GM12878 (cell line): Measurements from ENCODE around the gene MOBP. TPM values are rescaled to one million over a fixed set of nuclear protein-coding genes. Genes with fewer than 3 reads are reported as not detected.

Experiments used
- ATAC-seq: fragments of 200-7000 bp; cut with Tn5 transposase; 3 replicates; pipeline ENCODE4 v1.9.1; 2020; ENCODE audit warnings: mild to moderate bottlenecking, moderate library complexity
- BruUV-seq: library from RNA; stranded (reverse); fragments of 400-500 nt; replicated peaks from 2 replicates; lab custom pipeline; 2021; lab: Mats Ljungman, UMichigan
- CTCF ChIA-PET: fragments of 300-600 bp; sonication (Branson Sonifier 250); formaldehyde crosslinking; extraction: SDS; loops from one replicate; lab custom pipeline; 2021; ENCODE audit warnings: inconsistent platforms; lab: Yijun Ruan, JAX
- POLR2A ChIA-PET: fragments of 350-600 bp; formaldehyde crosslinking; extraction: SDS; loops from one replicate; lab custom pipeline; 2021; ENCODE audit warnings: inconsistent platforms; lab: Charles Lee
- RAD21 ChIA-PET: fragments of 300-600 bp; sonication (Branson Sonifier 250); formaldehyde crosslinking; loops from one replicate; lab custom pipeline; 2023; ENCODE audit warnings: antibody characterized with exemption; ENCODE audit not compliant: unreplicated experiment; lab: Charles Lee
- SMC1A ChIA-PET: fragments of 300-600 bp; sonication (Branson Sonifier 250); formaldehyde crosslinking; loops from one replicate; lab custom pipeline; 2023; ENCODE audit not compliant: unreplicated experiment, uncharacterized antibody; lab: Charles Lee
- DNase-seq: peaks from one replicate; pipeline ENCODE4 v3.0.0-alpha.2; 2011; ENCODE audit warnings: low read depth, low spot score
- FAIRE-seq: peaks from 3 replicates; lab custom pipeline; 2011; peaks lifted over from hg19 to GRCh38; lab: Jason Lieb, UNC
- H2AFZ ChIP-seq: 2 replicates; pipeline ENCODE4 v1.6.0; 2011; ENCODE audit warnings: low read depth, low read length, control low read depth; ENCODE audit not compliant: control insufficient read depth
- H3K27ac ChIP-seq: 2 replicates; pipeline ENCODE4 v1.5.1; 2011; ENCODE audit warnings: control low read depth; ENCODE audit not compliant: control insufficient read depth, insufficient read depth
- H3K27me3 ChIP-seq, 2 experiments: replicated peaks in 1 of 2; 2 replicates each; pipeline versions ENCODE4 v1.6.0 to v1.6.1; 2011; ENCODE audit warnings: low read length in 1 of 2; ENCODE audit not compliant: control insufficient read depth in 2 of 2, insufficient read depth in 2 of 2
- H3K36me3 ChIP-seq, 2 experiments: 2 replicates each; pipeline ENCODE4 v1.5.1; 2011; ENCODE audit warnings: low read length in 1 of 2; ENCODE audit not compliant: control insufficient read depth in 2 of 2, insufficient read depth in 2 of 2
- H3K4me1 ChIP-seq: 2 replicates; pipeline ENCODE4 v1.6.1; 2011; ENCODE audit warnings: mild to moderate bottlenecking, low read length, moderate library complexity, mixed read lengths; ENCODE audit not compliant: control insufficient read depth, insufficient read depth
- H3K4me2 ChIP-seq: 2 replicates; pipeline ENCODE4 v1.6.0; 2011; ENCODE audit warnings: control low read depth; ENCODE audit not compliant: control insufficient read depth, insufficient read depth
- H3K4me3 ChIP-seq: fragments of 200-600 bp; sonication (generic); 2 replicates; pipeline ENCODE4 v1.5.1; 2016
- H3K79me2 ChIP-seq: 2 replicates; pipeline ENCODE4 v1.6.0; 2011; ENCODE audit warnings: low read length; ENCODE audit not compliant: control insufficient read depth, insufficient read depth
- H3K9ac ChIP-seq: 2 replicates; pipeline ENCODE4 v1.8.0; 2011; ENCODE audit warnings: low read length, control low read depth, mixed read lengths; ENCODE audit not compliant: control insufficient read depth, insufficient read depth
- H3K9me3 ChIP-seq: replicated peaks from 3 replicates; pipeline ENCODE4 v1.5.1; 2011; ENCODE audit warnings: mild to moderate bottlenecking, low read length; ENCODE audit not compliant: control insufficient read depth, insufficient read depth
- H4K20me1 ChIP-seq: 2 replicates; pipeline ENCODE4 v1.6.0; 2011; ENCODE audit not compliant: control insufficient read depth, insufficient read depth
- IRF5 ChIP-seq: fragments of 450-650 bp; IDR thresholded peaks from 2 replicates; pipeline ENCODE4 v1.6.1; 2017; ENCODE audit warnings: borderline replicate concordance
- MTA3 ChIP-seq: IDR thresholded peaks from 2 replicates; pipeline ENCODE4 v1.6.1; 2012; ENCODE audit warnings: low read length, inconsistent platforms, borderline replicate concordance
- SKIL ChIP-seq: fragments of 450-650 bp; IDR thresholded peaks from 2 replicates; pipeline ENCODE4 v1.6.1; 2017; ENCODE audit warnings: mild to moderate bottlenecking, low read depth, inconsistent platforms; ENCODE audit not compliant: poor library complexity, severe bottlenecking
- TCF12 ChIP-seq: IDR thresholded peaks from 2 replicates; pipeline ENCODE4 v1.6.1; 2011; ENCODE audit warnings: low read depth, mild to moderate bottlenecking, low read length
- ZZZ3 ChIP-seq: IDR thresholded peaks from 2 replicates; pipeline ENCODE4 v1.6.1; 2011; ENCODE audit warnings: low read depth; ENCODE audit not compliant: control insufficient read depth, insufficient read length
- WGBS: methylation state at CpG from one replicate; pipeline ENCODE4 v1.1.6; 2016; ENCODE audit warnings: low lambda C conversion rate; ENCODE audit not compliant: insufficient replicate concordance, insufficient coverage; ENCODE audit errors: missing lambda C conversion rate; 5-methylcytosine and 5-hydroxymethylcytosine counted together
- in situ Hi-C: fragments of 300-500 bp; cut with MboI; formaldehyde crosslinking; loops from 9 replicates; pipeline ENCODE4 v1.14.3; 2018; ENCODE audit warnings: mixed read lengths
- intact Hi-C: fragments of 100-400 bp; cut with micrococcal nuclease; formaldehyde crosslinking; loops from one replicate; pipeline ENCODE4 v1.14.2; 2022; ENCODE audit not compliant: unreplicated experiment
- polyA plus RNA-seq, 11 experiments: library from polyadenylated mRNA; depleted of rRNA in 4 of 11; unstranded in 6 of 11; stranded (reverse) in 5 of 11; fragments of >200 nt; fragmentation: Nextera tagmentation in 4 of 11; fragmentation: Illumina TruSeq in 1 of 11; extraction: Ambion mirVana in 4 of 11; extraction: Trizol in 1 of 11; gene quantifications; 1 replicate in 1 of 11; 2 replicates in 10 of 11; pipeline versions ENCODE4 v1.2.1 to v1.2.3, GENCODE V29; 2011 to 2016; ENCODE audit warnings: inconsistent platforms in 2 of 11, missing spikeins in 2 of 11, low read depth in 1 of 11
- total RNA-seq, 4 experiments: library from RNA; depleted of rRNA in 3 of 4; stranded (reverse); fragments of >200 nt in 3 of 4; fragmentation: Illumina TruSeq in 1 of 4; extraction: Trizol in 1 of 4; gene quantifications; 2 replicates each; pipeline versions ENCODE4 v1.2.1 to v1.2.3, GENCODE V29; 2013 to 2021
- TF ChIP-seq, protein P1 (sequence below): IDR thresholded peaks from 2 replicates; pipeline ENCODE4 v1.6.1; 2011; ENCODE audit warnings: mild to moderate bottlenecking, low read depth, low read length, moderate library complexity; ENCODE audit not compliant: insufficient replicate concordance
- TF ChIP-seq, protein P2 (sequence below): fragments of 450-650 bp; IDR thresholded peaks from 2 replicates; pipeline ENCODE4 v1.6.1; 2016; ENCODE audit warnings: mild to moderate bottlenecking, moderate library complexity, borderline replicate concordance
- TF ChIP-seq, protein P3 (sequence below): fragments of 150-350 bp; IDR thresholded peaks from 2 replicates; pipeline ENCODE4 v1.6.1; 2016; ENCODE audit warnings: low read depth, low read length

Gene MOBP
- total and polyA plus RNA-seq, 10 of the 15 experiments (the other 5 are each of a cell fraction or from before 2014, with no cell fraction given): 0.04 to 0.09 (median 0.08) TPM; not detected in 5

DNA sequence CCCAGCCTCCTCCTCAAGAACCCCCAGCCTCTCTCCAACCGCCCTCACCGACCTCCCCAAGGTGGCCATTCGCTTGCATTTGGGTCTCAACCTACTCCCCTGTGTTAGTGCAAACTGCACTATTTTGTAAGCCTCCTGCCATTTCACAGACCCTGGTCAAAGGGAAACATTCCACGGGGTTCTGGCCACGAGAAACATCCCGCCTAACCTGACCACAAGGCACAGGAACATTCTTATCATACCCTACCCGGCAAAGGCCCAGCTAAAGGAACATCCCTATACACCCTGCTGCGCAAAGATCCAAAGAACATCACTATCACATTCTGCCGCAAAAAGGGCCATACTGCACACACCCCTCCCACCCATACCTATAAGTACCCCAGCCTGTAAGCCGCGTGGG lies 38.0 kb upstream of the MOBP start:
- Histone ChIP-seq H3K4me1 (no peaks in the 10 kb centered on the region), H3K9ac (no peak overlapping the region), H4K20me1 (no peaks in the 10 kb centered on the region), H3K4me3 (no peak overlapping the region), H2AFZ (no peak overlapping the region), H3K27me3 (no peaks in the 10 kb centered on the region), H3K27ac (no peak overlapping the region), H3K36me3 (no peaks in the 10 kb centered on the region), H3K79me2 (no peaks in the 10 kb centered on the region), H3K9me3 (no peaks in the 10 kb centered on the region), H3K4me2 (no peak overlapping the region)
- no TSS peak for BruUV-seq
- RAD21 ChIA-PET: no interaction called here
- in situ Hi-C loops: no loop called here
- DNase-seq (no peak), FAIRE-seq (no peak), ATAC-seq (no peak)
- POLR2A ChIA-PET: no interaction called here
- SMC1A ChIA-PET: no interaction called here
- CTCF ChIA-PET: interaction anchor here (1.3 kb wide), 1 partner anchor 12 kb away, joined by 7 read pairs; no protein-coding TSS in a partner anchor
- WGBS: 73% methylated on average over 11 of the region's 11 CpGs
- intact Hi-C loops: no loop called here
- TF ChIP-seq, protein P1, sequence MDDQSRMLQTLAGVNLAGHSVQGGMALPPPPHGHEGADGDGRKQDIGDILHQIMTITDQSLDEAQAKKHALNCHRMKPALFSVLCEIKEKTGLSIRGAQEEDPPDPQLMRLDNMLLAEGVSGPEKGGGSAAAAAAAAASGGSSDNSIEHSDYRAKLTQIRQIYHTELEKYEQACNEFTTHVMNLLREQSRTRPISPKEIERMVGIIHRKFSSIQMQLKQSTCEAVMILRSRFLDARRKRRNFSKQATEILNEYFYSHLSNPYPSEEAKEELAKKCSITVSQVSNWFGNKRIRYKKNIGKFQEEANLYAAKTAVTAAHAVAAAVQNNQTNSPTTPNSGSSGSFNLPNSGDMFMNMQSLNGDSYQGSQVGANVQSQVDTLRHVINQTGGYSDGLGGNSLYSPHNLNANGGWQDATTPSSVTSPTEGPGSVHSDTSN: no peak
- TF ChIP-seq, protein P2, sequence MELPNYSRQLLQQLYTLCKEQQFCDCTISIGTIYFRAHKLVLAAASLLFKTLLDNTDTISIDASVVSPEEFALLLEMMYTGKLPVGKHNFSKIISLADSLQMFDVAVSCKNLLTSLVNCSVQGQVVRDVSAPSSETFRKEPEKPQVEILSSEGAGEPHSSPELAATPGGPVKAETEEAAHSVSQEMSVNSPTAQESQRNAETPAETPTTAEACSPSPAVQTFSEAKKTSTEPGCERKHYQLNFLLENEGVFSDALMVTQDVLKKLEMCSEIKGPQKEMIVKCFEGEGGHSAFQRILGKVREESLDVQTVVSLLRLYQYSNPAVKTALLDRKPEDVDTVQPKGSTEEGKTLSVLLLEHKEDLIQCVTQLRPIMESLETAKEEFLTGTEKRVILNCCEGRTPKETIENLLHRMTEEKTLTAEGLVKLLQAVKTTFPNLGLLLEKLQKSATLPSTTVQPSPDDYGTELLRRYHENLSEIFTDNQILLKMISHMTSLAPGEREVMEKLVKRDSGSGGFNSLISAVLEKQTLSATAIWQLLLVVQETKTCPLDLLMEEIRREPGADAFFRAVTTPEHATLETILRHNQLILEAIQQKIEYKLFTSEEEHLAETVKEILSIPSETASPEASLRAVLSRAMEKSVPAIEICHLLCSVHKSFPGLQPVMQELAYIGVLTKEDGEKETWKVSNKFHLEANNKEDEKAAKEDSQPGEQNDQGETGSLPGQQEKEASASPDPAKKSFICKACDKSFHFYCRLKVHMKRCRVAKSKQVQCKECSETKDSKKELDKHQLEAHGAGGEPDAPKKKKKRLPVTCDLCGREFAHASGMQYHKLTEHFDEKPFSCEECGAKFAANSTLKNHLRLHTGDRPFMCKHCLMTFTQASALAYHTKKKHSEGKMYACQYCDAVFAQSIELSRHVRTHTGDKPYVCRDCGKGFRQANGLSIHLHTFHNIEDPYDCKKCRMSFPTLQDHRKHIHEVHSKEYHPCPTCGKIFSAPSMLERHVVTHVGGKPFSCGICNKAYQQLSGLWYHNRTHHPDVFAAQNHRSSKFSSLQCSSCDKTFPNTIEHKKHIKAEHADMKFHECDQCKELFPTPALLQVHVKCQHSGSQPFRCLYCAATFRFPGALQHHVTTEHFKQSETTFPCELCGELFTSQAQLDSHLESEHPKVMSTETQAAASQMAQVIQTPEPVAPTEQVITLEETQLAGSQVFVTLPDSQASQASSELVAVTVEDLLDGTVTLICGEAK: no peak
- TF ChIP-seq SKIL (no peak), MTA3 (no peak), ZZZ3 (no peak), IRF5 (no peak), TCF12 (no peak)
- TF ChIP-seq, protein P3, sequence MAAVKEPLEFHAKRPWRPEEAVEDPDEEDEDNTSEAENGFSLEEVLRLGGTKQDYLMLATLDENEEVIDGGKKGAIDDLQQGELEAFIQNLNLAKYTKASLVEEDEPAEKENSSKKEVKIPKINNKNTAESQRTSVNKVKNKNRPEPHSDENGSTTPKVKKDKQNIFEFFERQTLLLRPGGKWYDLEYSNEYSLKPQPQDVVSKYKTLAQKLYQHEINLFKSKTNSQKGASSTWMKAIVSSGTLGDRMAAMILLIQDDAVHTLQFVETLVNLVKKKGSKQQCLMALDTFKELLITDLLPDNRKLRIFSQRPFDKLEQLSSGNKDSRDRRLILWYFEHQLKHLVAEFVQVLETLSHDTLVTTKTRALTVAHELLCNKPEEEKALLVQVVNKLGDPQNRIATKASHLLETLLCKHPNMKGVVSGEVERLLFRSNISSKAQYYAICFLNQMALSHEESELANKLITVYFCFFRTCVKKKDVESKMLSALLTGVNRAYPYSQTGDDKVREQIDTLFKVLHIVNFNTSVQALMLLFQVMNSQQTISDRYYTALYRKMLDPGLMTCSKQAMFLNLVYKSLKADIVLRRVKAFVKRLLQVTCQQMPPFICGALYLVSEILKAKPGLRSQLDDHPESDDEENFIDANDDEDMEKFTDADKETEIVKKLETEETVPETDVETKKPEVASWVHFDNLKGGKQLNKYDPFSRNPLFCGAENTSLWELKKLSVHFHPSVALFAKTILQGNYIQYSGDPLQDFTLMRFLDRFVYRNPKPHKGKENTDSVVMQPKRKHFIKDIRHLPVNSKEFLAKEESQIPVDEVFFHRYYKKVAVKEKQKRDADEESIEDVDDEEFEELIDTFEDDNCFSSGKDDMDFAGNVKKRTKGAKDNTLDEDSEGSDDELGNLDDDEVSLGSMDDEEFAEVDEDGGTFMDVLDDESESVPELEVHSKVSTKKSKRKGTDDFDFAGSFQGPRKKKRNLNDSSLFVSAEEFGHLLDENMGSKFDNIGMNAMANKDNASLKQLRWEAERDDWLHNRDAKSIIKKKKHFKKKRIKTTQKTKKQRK: no peak
